ENCODE measurements around the gene AAK1. TPM values are rescaled to one million over a fixed set of nuclear protein-coding genes. Genes with fewer than 3 reads are reported as not detected.
A peak's percentile ranks its signal among the peaks of the same experiment; 100 is the strongest.

The AAK1 gene
- total and polyA plus RNA-seq, 2 of the 13 experiments (the other 11 are each of a cell fraction or from before 2014, with no cell fraction given) = 9.8 to 10.3 TPM

DNA sequence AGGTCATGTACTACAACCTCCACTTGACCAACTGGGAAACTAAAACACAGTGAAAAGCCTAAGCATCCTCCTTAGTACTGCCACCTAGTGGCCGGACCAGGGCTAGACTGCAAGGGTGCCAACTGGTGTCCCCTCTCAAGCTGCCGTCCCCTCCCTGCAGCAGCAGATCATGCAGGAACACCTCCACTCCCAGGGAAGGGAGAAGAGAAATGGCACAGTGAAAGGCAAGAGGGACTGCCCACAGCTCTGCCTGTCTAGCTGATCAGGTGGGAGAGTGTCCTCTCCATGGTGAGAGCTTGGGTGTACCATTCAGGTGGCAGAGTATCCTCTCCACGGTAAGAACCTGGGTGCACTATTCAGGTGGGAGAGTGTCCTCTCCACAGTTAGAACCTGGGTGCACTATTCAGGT lies 78.1 kb downstream of the AAK1 start (continued):
- TF ChIP-seq HDAC2 (CRISPR knock-in tag; IDR thresholded peaks at IDR 0.05) = peak; percentile 35; the same call in 1 of the 2 replicates
- TF ChIP-seq ZNF644 (CRISPR knock-in tag; IDR thresholded peaks at IDR 0.05; ENCODE audit: low read depth) = 0 out of 2 replicates have a peak, but pooled peaks have one; percentile 37
- TF ChIP-seq SP1 (IDR thresholded peaks at IDR 0.05) = no peak
- TF ChIP-seq SP1 (CRISPR knock-in tag; IDR thresholded peaks at IDR 0.05) = peak; percentile 19; the same call in 1 of the 2 replicates
- peak; percentile 83 for TF ChIP-seq XRCC5 (optimal IDR thresholded peaks at IDR 0.05; ENCODE audit: low read length)
- TF ChIP-seq, protein P1, sequence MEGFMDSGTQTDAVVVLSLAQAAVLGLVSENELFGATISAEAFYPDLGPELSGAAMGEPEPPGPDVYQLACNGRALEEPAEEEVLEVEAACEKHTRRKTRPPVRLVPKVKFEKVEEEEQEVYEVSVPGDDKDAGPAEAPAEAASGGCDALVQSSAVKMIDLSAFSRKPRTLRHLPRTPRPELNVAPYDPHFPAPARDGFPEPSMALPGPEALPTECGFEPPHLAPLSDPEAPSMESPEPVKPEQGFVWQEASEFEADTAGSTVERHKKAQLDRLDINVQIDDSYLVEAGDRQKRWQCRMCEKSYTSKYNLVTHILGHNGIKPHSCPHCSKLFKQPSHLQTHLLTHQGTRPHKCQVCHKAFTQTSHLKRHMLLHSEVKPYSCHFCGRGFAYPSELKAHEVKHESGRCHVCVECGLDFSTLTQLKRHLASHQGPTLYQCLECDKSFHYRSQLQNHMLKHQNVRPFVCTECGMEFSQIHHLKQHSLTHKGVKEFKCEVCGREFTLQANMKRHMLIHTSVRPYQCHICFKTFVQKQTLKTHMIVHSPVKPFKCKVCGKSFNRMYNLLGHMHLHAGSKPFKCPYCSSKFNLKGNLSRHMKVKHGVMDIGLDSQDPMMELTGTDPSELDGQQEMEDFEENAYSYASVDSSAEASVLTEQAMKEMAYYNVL (CRISPR knock-in tag; IDR thresholded peaks at IDR 0.05; ENCODE audit: borderline replicate concordance) = no peak
- TF ChIP-seq, protein P2, sequence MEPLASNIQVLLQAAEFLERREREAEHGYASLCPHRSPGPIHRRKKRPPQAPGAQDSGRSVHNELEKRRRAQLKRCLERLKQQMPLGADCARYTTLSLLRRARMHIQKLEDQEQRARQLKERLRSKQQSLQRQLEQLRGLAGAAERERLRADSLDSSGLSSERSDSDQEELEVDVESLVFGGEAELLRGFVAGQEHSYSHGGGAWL (CRISPR knock-in tag; IDR thresholded peaks at IDR 0.05) = no peak
- TF ChIP-seq STAG1 (CRISPR knock-in tag; IDR thresholded peaks at IDR 0.05) = peak; percentile 64
- TF ChIP-seq EP300 (IDR thresholded peaks at IDR 0.05; ENCODE audit: low read depth in 2 of 2, low read length in 2 of 2) = no peak
- no peak for TF ChIP-seq EP300 (CRISPR knock-in tag; IDR thresholded peaks at IDR 0.05; ENCODE audit: borderline replicate concordance)
- TF ChIP-seq, protein P3, sequence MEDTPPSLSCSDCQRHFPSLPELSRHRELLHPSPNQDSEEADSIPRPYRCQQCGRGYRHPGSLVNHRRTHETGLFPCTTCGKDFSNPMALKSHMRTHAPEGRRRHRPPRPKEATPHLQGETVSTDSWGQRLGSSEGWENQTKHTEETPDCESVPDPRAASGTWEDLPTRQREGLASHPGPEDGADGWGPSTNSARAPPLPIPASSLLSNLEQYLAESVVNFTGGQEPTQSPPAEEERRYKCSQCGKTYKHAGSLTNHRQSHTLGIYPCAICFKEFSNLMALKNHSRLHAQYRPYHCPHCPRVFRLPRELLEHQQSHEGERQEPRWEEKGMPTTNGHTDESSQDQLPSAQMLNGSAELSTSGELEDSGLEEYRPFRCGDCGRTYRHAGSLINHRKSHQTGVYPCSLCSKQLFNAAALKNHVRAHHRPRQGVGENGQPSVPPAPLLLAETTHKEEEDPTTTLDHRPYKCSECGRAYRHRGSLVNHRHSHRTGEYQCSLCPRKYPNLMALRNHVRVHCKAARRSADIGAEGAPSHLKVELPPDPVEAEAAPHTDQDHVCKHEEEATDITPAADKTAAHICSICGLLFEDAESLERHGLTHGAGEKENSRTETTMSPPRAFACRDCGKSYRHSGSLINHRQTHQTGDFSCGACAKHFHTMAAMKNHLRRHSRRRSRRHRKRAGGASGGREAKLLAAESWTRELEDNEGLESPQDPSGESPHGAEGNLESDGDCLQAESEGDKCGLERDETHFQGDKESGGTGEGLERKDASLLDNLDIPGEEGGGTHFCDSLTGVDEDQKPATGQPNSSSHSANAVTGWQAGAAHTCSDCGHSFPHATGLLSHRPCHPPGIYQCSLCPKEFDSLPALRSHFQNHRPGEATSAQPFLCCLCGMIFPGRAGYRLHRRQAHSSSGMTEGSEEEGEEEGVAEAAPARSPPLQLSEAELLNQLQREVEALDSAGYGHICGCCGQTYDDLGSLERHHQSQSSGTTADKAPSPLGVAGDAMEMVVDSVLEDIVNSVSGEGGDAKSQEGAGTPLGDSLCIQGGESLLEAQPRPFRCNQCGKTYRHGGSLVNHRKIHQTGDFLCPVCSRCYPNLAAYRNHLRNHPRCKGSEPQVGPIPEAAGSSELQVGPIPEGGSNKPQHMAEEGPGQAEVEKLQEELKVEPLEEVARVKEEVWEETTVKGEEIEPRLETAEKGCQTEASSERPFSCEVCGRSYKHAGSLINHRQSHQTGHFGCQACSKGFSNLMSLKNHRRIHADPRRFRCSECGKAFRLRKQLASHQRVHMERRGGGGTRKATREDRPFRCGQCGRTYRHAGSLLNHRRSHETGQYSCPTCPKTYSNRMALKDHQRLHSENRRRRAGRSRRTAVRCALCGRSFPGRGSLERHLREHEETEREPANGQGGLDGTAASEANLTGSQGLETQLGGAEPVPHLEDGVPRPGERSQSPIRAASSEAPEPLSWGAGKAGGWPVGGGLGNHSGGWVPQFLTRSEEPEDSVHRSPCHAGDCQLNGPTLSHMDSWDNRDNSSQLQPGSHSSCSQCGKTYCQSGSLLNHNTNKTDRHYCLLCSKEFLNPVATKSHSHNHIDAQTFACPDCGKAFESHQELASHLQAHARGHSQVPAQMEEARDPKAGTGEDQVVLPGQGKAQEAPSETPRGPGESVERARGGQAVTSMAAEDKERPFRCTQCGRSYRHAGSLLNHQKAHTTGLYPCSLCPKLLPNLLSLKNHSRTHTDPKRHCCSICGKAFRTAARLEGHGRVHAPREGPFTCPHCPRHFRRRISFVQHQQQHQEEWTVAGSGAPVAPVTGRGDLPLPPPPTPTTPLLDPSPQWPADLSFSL (CRISPR knock-in tag; IDR thresholded peaks at IDR 0.05) = 0 out of 2 replicates have a peak, but pooled peaks have one; percentile 13
- TF ChIP-seq RBM22 (optimal IDR thresholded peaks at IDR 0.05; ENCODE audit: low read length) = peak; percentile 19
- no peak for TF ChIP-seq TBX3 (IDR thresholded peaks at IDR 0.05; ENCODE audit: borderline replicate concordance)
- TF ChIP-seq ZNF660 (CRISPR knock-in tag; IDR thresholded peaks at IDR 0.05; ENCODE audit: borderline replicate concordance, low read depth) = no peak
- TF ChIP-seq ZC3H4 (CRISPR knock-in tag; IDR thresholded peaks at IDR 0.05; ENCODE audit: borderline replicate concordance) = no peak
- peak; percentile 13; the same call in 1 of the 2 replicates for TF ChIP-seq ETV5 (CRISPR knock-in tag; IDR thresholded peaks at IDR 0.05; ENCODE audit: borderline replicate concordance)
- TF ChIP-seq, protein P4, sequence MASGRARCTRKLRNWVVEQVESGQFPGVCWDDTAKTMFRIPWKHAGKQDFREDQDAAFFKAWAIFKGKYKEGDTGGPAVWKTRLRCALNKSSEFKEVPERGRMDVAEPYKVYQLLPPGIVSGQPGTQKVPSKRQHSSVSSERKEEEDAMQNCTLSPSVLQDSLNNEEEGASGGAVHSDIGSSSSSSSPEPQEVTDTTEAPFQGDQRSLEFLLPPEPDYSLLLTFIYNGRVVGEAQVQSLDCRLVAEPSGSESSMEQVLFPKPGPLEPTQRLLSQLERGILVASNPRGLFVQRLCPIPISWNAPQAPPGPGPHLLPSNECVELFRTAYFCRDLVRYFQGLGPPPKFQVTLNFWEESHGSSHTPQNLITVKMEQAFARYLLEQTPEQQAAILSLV (CRISPR knock-in tag; IDR thresholded peaks at IDR 0.05; ENCODE audit: borderline replicate concordance) = 0 out of 2 replicates have a peak, but pooled peaks have one; percentile 24
